Ishikawa (cell line): Measurements from ENCODE around the gene GABRG3.

Experiments
- CEBPB ChIP-seq: IDR thresholded peaks from 2 replicates; pipeline ENCODE4 v1.6.1; 2012
- CREB1 ChIP-seq: IDR thresholded peaks from 2 replicates; pipeline ENCODE4 v1.6.1; 2012; ENCODE audit warnings: low read depth
- EGR1 ChIP-seq: IDR thresholded peaks from 2 replicates; pipeline ENCODE4 v1.6.1; 2012
- EP300 ChIP-seq: IDR thresholded peaks from 2 replicates; pipeline ENCODE4 v1.6.1; 2012; ENCODE audit warnings: borderline replicate concordance
- FOXM1 ChIP-seq: IDR thresholded peaks from 2 replicates; pipeline ENCODE4 v1.6.1; 2012; ENCODE audit warnings: low read depth, borderline replicate concordance
- MAX ChIP-seq: IDR thresholded peaks from 2 replicates; pipeline ENCODE4 v1.6.1; 2012
- NFIC ChIP-seq: IDR thresholded peaks from 2 replicates; pipeline ENCODE4 v1.6.1; 2012
- RAD21 ChIP-seq: IDR thresholded peaks from 2 replicates; pipeline ENCODE4 v1.6.1; 2012; ENCODE audit warnings: low read depth
- REST ChIP-seq: IDR thresholded peaks from 2 replicates; pipeline ENCODE4 v1.6.1; 2012; ENCODE audit warnings: low read depth, mild to moderate bottlenecking
- TAF1 ChIP-seq: IDR thresholded peaks from 2 replicates; pipeline ENCODE4 v1.6.1; 2012; ENCODE audit warnings: low read depth, mild to moderate bottlenecking
- TCF12 ChIP-seq: IDR thresholded peaks from 2 replicates; pipeline ENCODE4 v1.6.1; 2012; ENCODE audit warnings: low read depth
- TEAD4 ChIP-seq: IDR thresholded peaks from 2 replicates; pipeline ENCODE4 v1.6.1; 2012
- USF1 ChIP-seq: IDR thresholded peaks from 2 replicates; pipeline ENCODE4 v1.6.1; 2012
- YY1 ChIP-seq: IDR thresholded peaks from 2 replicates; pipeline ENCODE4 v1.6.1; 2012; ENCODE audit warnings: low read depth
- ZBTB7A ChIP-seq: IDR thresholded peaks from 2 replicates; pipeline ENCODE4 v1.6.1; 2012; ENCODE audit warnings: low read depth

GABRG3 gene

GRCh38 chr15:27268923-27269322 is 297.9 kb downstream of the GABRG3 start:
- no peak for TF ChIP-seq ZBTB7A
- no peak for TF ChIP-seq CREB1
- TF ChIP-seq EP300: no peak
- no peak for TF ChIP-seq TAF1
- TF ChIP-seq MAX: no peak
- TF ChIP-seq TEAD4: no peak
- no peak for TF ChIP-seq FOXM1
- TF ChIP-seq NFIC: no peak
- TF ChIP-seq CEBPB: no peak
- no peak for TF ChIP-seq USF1
- TF ChIP-seq YY1: no peak
- no peak for TF ChIP-seq RAD21
- no peak for TF ChIP-seq TCF12
- TF ChIP-seq EGR1: no peak
- no peak for TF ChIP-seq REST

- TF ChIP-seq REST (no peak), NFIC (no peak)
These were observed 300.3 kb downstream of the GABRG3 start for GRCh38 chr15:27271258-27271657.

- TF ChIP-seq RAD21: no peak
- TF ChIP-seq TEAD4: no peak
- TF ChIP-seq TCF12: no peak
- TF ChIP-seq ZBTB7A: no peak
- no peak for TF ChIP-seq NFIC
- TF ChIP-seq FOXM1: no peak
- no peak for TF ChIP-seq EP300
- TF ChIP-seq MAX: no peak
- no peak for TF ChIP-seq CREB1
- TF ChIP-seq REST: no peak
- no peak for TF ChIP-seq CEBPB
These were observed 301.4 kb downstream of the GABRG3 start for GRCh38 chr15:27272427-27272826.

- no peak for TF ChIP-seq YY1
These were observed 302.5 kb downstream of the GABRG3 start for GRCh38 chr15:27273506-27273905.

GRCh38 chr15:27278761-27279160 is 307.8 kb downstream of the GABRG3 start:
- TF ChIP-seq REST (no peak), USF1 (no peak), MAX (no peak), YY1 (no peak), EGR1 (no peak), NFIC (no peak), TCF12 (no peak), EP300 (no peak), CEBPB (no peak), RAD21 (no peak), CREB1 (no peak), FOXM1 (no peak), ZBTB7A (no peak), TEAD4 (no peak)
